ENCODE measurements around the gene DONSON. TPM values are rescaled to one million over a fixed set of nuclear protein-coding genes. Genes with fewer than 3 reads are reported as not detected.

The DONSON gene
- total RNA-seq, 1 experiment from 2014 or later: 48.5 TPM

- no peak for DNase-seq (ENCODE audit: low spot score)
- intact Hi-C loops (cut with micrococcal nuclease; ENCODE audit: unreplicated experiment): no loop called here
- H3K27ac ChIP-seq (ENCODE audit: low read depth, low read length, poor library complexity, severe bottlenecking): no peak overlapping the region
- ChIA-PET CTCF (no interaction called here), POLR2A (ENCODE audit: low non-redundant PET) (no interaction called here)
- no TSS peak for BruUV-seq (replicated peaks)
- H3K4me3 ChIP-seq (ENCODE audit: low read depth, low read length, poor library complexity, severe bottlenecking): no peak overlapping the region
- TF ChIP-seq CTCF (conservative IDR thresholded peaks at IDR 0.05; ENCODE audit: low read depth, low read length) (no peak), EZH2 (IDR thresholded peaks at IDR 0.05; ENCODE audit: borderline replicate concordance, low read depth, low read length, poor library complexity, severe bottlenecking) (no peak)
- no peaks in the 10 kb centered on the region for H3K9me3 ChIP-seq (ENCODE audit: low read depth, low read length, poor library complexity, severe bottlenecking)
- no peaks in the 10 kb centered on the region for H3K27me3 ChIP-seq (replicated peaks; ENCODE audit: insufficient read depth, low read depth, low read length, poor library complexity)
- peaks cover 97% of the 10 kb centered on the region for H3K36me3 ChIP-seq (ENCODE audit: insufficient read depth, low read length, poor library complexity, severe bottlenecking)
- no peaks in the 10 kb centered on the region for H3K4me1 ChIP-seq (ENCODE audit: insufficient read depth, low read length, poor library complexity, severe bottlenecking)
Measured at GRCh38 chr21:33550772-33551660, 37.5 kb downstream of the DONSON start.

DNA sequence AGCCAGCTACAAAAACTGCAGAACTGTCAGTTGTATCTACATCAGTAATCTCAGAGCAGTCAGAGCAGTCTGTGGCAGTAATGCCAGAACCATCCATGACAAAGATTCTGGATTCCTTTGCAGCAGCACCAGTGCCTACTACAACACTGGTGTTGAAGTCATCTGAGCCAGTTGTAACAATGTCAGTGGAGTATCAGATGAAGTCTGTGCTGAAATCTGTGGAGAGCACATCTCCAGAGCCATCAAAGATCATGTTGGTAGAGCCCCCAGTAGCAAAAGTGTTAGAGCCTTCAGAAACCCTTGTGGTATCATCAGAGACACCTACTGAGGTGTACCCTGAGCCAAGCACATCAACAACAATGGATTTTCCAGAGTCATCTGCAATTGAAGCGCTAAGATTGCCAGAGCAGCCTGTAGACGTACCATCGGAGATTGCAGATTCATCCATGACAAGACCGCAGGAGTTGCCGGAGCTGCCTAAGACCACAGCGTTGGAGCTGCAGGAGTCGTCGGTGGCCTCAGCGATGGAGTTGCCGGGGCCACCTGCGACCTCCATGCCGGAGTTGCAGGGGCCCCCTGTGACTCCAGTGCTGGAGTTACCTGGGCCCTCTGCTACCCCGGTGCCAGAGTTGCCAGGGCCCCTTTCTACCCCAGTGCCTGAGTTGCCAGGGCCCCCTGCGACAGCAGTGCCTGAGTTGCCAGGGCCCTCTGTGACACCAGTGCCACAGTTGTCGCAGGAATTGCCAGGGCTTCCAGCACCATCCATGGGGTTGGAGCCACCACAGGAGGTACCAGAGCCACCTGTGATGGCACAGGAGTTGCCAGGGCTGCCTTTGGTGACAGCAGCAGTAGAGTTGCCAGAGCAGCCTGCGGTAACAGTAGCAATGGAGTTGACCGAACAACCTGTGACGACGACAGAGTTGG, 38.4 kb downstream of the DONSON start:
- ChIA-PET POLR2A (ENCODE audit: low non-redundant PET) (no interaction called here), CTCF (no interaction called here)
- peaks cover 93% of the 10 kb centered on the region for H3K36me3 ChIP-seq (ENCODE audit: insufficient read depth, low read length, poor library complexity, severe bottlenecking)
- H3K4me3 ChIP-seq (ENCODE audit: low read depth, low read length, poor library complexity, severe bottlenecking): no peak overlapping the region
- H3K27me3 ChIP-seq (replicated peaks; ENCODE audit: insufficient read depth, low read depth, low read length, poor library complexity): no peaks in the 10 kb centered on the region
- no peak for TF ChIP-seq CTCF (conservative IDR thresholded peaks at IDR 0.05; ENCODE audit: low read depth, low read length)
- no peak for TF ChIP-seq EZH2 (IDR thresholded peaks at IDR 0.05; ENCODE audit: borderline replicate concordance, low read depth, low read length, poor library complexity, severe bottlenecking)
- no peak for DNase-seq (ENCODE audit: low spot score)
- BruUV-seq (replicated peaks): no TSS peak
- intact Hi-C loops (cut with micrococcal nuclease; ENCODE audit: unreplicated experiment): no loop called here
- no peak overlapping the region for H3K27ac ChIP-seq (ENCODE audit: low read depth, low read length, poor library complexity, severe bottlenecking)
- H3K9me3 ChIP-seq (ENCODE audit: low read depth, low read length, poor library complexity, severe bottlenecking): no peaks in the 10 kb centered on the region
- peaks cover 6% of the 10 kb centered on the region for H3K4me1 ChIP-seq (ENCODE audit: insufficient read depth, low read length, poor library complexity, severe bottlenecking)

- DNase-seq (ENCODE audit: low spot score): no peak
- peaks cover 55% of the 10 kb centered on the region for H3K36me3 ChIP-seq (ENCODE audit: insufficient read depth, low read length, poor library complexity, severe bottlenecking)
- H3K4me3 ChIP-seq (ENCODE audit: low read depth, low read length, poor library complexity, severe bottlenecking): no peak overlapping the region
- POLR2A ChIA-PET (ENCODE audit: low non-redundant PET): no interaction called here
- TF ChIP-seq EZH2 (IDR thresholded peaks at IDR 0.05; ENCODE audit: borderline replicate concordance, low read depth, low read length, poor library complexity, severe bottlenecking): no peak
- TF ChIP-seq CTCF (conservative IDR thresholded peaks at IDR 0.05; ENCODE audit: low read depth, low read length): no peak
- H3K4me1 ChIP-seq (ENCODE audit: insufficient read depth, low read length, poor library complexity, severe bottlenecking): peaks cover 9% of the 10 kb centered on the region
- CTCF ChIA-PET: no interaction called here
- H3K9me3 ChIP-seq (ENCODE audit: low read depth, low read length, poor library complexity, severe bottlenecking): no peaks in the 10 kb centered on the region
- no peaks in the 10 kb centered on the region for H3K27me3 ChIP-seq (replicated peaks; ENCODE audit: insufficient read depth, low read depth, low read length, poor library complexity)
- no TSS peak for BruUV-seq (replicated peaks)
- intact Hi-C loops (cut with micrococcal nuclease; ENCODE audit: unreplicated experiment): no loop called here
- H3K27ac ChIP-seq (ENCODE audit: low read depth, low read length, poor library complexity, severe bottlenecking): no peak overlapping the region
Measured at GRCh38 chr21:33546086-33546485, 42.4 kb downstream of the DONSON start.
